PC-3 (cell line): ENCODE results near the gene SH3BGR. TPM values are rescaled to one million over a fixed set of nuclear protein-coding genes. Genes with fewer than 3 reads are reported as not detected.

Experiments used
- ATAC-seq: fragments of 200-7000 bp; cut with Tn5 transposase; 2 replicates; pipeline ENCODE4 v1.9.1; 2020; ENCODE audit warnings: mild to moderate bottlenecking, moderate library complexity
- BruUV-seq: library from RNA; stranded (reverse); fragments of 400-500 nt; replicated peaks from 2 replicates; lab custom pipeline; 2021; lab: Mats Ljungman, UMichigan
- CTCF ChIA-PET: fragments of 300-600 bp; sonication (Branson Sonifier 250); formaldehyde crosslinking; loops from one replicate; lab custom pipeline; 2022; ENCODE audit warnings: antibody characterized with exemption; lab: Charles Lee
- POLR2A ChIA-PET: fragments of 300-600 bp; sonication (Branson Sonifier 250); formaldehyde crosslinking; loops from one replicate; lab custom pipeline; 2022; ENCODE audit warnings: antibody characterized with exemption; ENCODE audit not compliant: unreplicated experiment; lab: Charles Lee
- DNase-seq: peaks from one replicate; pipeline ENCODE4 v3.0.0-alpha.2; 2015
- H2AFZ ChIP-seq: fragments of 300-600 bp; sonication (generic); 2 replicates; pipeline ENCODE4 v1.6.0; 2016; ENCODE audit warnings: antibody characterized with exemption, low read length
- H3F3A ChIP-seq: fragments of 300-600 bp; sonication (generic); one replicate; pipeline ENCODE4 v1.6.0; 2017; ENCODE audit warnings: antibody characterized with exemption, low read length, control low read depth, mild to moderate bottlenecking; ENCODE audit not compliant: unreplicated experiment
- H3K27ac ChIP-seq: fragments of 300-600 bp; sonication (generic); 2 replicates; pipeline ENCODE4 v1.5.1; 2016; ENCODE audit warnings: mild to moderate bottlenecking, low read length
- H3K27me3 ChIP-seq: fragments of 300-600 bp; sonication (generic); 2 replicates; pipeline ENCODE4 v1.6.1; 2016; ENCODE audit warnings: low read length, mixed read lengths
- H3K36me3 ChIP-seq: fragments of 300-600 bp; sonication (generic); 2 replicates; pipeline ENCODE4 v1.6.1; 2016; ENCODE audit warnings: low read depth, mixed run types, low read length, mixed read lengths
- H3K4me1 ChIP-seq: fragments of 300-600 bp; sonication (generic); 2 replicates; pipeline ENCODE4 v1.5.1; 2016; ENCODE audit warnings: low read length; ENCODE audit not compliant: insufficient read depth
- H3K4me2 ChIP-seq: fragments of 300-600 bp; sonication (generic); 2 replicates; pipeline ENCODE4 v1.6.0; 2016; ENCODE audit warnings: low read length
- H3K4me3 ChIP-seq: fragments of 300-600 bp; sonication (generic); 2 replicates; pipeline ENCODE4 v1.5.1; 2016; ENCODE audit warnings: mild to moderate bottlenecking, low read length, mixed read lengths
- H3K79me2 ChIP-seq: fragments of 300-600 bp; sonication (generic); 2 replicates; pipeline ENCODE4 v1.6.1; 2017; ENCODE audit warnings: low read length, mixed read lengths
- H3K9ac ChIP-seq: fragments of 300-600 bp; sonication (generic); 2 replicates; pipeline ENCODE4 v1.6.0; 2016; ENCODE audit warnings: mild to moderate bottlenecking, low read length
- H3K9me2 ChIP-seq: fragments of 300-600 bp; sonication (generic); replicated peaks from 2 replicates; pipeline ENCODE4 v1.6.1; 2016; ENCODE audit warnings: mixed run types, low read length, mixed read lengths
- H3K9me3 ChIP-seq: fragments of 300-600 bp; sonication (generic); 2 replicates; pipeline ENCODE4 v1.6.1; 2016; ENCODE audit warnings: low read length, mixed read lengths
- H4K20me1 ChIP-seq: fragments of 300-600 bp; sonication (generic); 2 replicates; pipeline ENCODE4 v1.6.1; 2016; ENCODE audit warnings: low read length, mixed read lengths
- CTCF ChIP-seq: fragments of 300-600 bp; sonication (generic); conservative IDR thresholded peaks from 2 replicates; pipeline ENCODE4 v1.5.1; 2017; ENCODE audit warnings: antibody characterized with exemption, low read depth, mild to moderate bottlenecking, low read length
- EZH2 ChIP-seq: fragments of 300-600 bp; sonication (generic); IDR thresholded peaks from one replicate; pipeline ENCODE4 v1.6.1; 2017; ENCODE audit warnings: antibody characterized with exemption, mild to moderate bottlenecking, low read length; ENCODE audit not compliant: unreplicated experiment
- EZH2phosphoT487 ChIP-seq: fragments of 300-600 bp; sonication (generic); IDR thresholded peaks from 2 replicates; pipeline ENCODE4 v1.6.1; 2018; ENCODE audit warnings: mild to moderate bottlenecking, antibody characterized with exemption, low read length, borderline replicate concordance
- intact Hi-C: fragments of 100-400 bp; cut with micrococcal nuclease; formaldehyde crosslinking; loops from 2 replicates; pipeline ENCODE4 v1.9.0; 2023
- microRNA-seq: library from miRNA; unstranded; fragments of <30 nt; microRNA quantifications from one replicate; pipeline ENCODE4 v1.1.0, GENCODE V29; 2020; ENCODE audit not compliant: unreplicated experiment
- total RNA-seq: library from RNA; depleted of rRNA; stranded (reverse); fragments of >200 nt; gene quantifications from 2 replicates; pipeline ENCODE4 v1.2.3, GENCODE V29; 2014; rRNA removed

Gene SH3BGR
- total RNA-seq, 1 experiment from 2014 or later: 1.3 TPM

GRCh38 chr21:39562791-39563770, 111.3 kb downstream of the SH3BGR start:
- ATAC-seq: no peak
- DNase-seq: no peak
- no peak overlapping the region for H3K27ac ChIP-seq
- no peaks in the 10 kb centered on the region for H3K9me2 ChIP-seq
- no peak overlapping the region for H3K9ac ChIP-seq
- no peaks in the 10 kb centered on the region for H3K79me2 ChIP-seq
- no peak overlapping the region for H3K4me3 ChIP-seq
- no peaks in the 10 kb centered on the region for H3K4me1 ChIP-seq
- H3F3A ChIP-seq: no peaks in the 10 kb centered on the region
- no peak overlapping the region for H3K4me2 ChIP-seq
- BruUV-seq: no TSS peak
- no peak for TF ChIP-seq EZH2phosphoT487
- no peak for TF ChIP-seq EZH2
- no peak for TF ChIP-seq CTCF
- ChIA-PET CTCF (no interaction called here), POLR2A (no interaction called here)
- no peaks in the 10 kb centered on the region for H4K20me1 ChIP-seq
- no peaks in the 10 kb centered on the region for H3K36me3 ChIP-seq
- intact Hi-C loops: no loop called here
- H3K9me3 ChIP-seq: no peaks in the 10 kb centered on the region
- H3K27me3 ChIP-seq: peaks cover 14% of the 10 kb centered on the region; the same call in 1 of the 2 replicates
- H2AFZ ChIP-seq: no peak overlapping the region

GRCh38 chr21:39564200-39564599, 112.4 kb downstream of the SH3BGR start:
- Histone ChIP-seq H3K9me2 (no peaks in the 10 kb centered on the region), H2AFZ (no peak overlapping the region), H3K36me3 (no peaks in the 10 kb centered on the region), H4K20me1 (no peaks in the 10 kb centered on the region), H3K9ac (no peak overlapping the region), H3K4me1 (no peaks in the 10 kb centered on the region), H3K79me2 (no peaks in the 10 kb centered on the region), H3K4me3 (no peak overlapping the region), H3K4me2 (no peak overlapping the region), H3F3A (no peaks in the 10 kb centered on the region), H3K9me3 (no peaks in the 10 kb centered on the region), H3K27me3 (peaks cover 14% of the 10 kb centered on the region; the same call in 1 of the 2 replicates), H3K27ac (no peak overlapping the region)
- TF ChIP-seq CTCF: no peak
- TF ChIP-seq EZH2: no peak
- TF ChIP-seq EZH2phosphoT487: no peak
- ChIA-PET POLR2A (no interaction called here), CTCF (no interaction called here)
- intact Hi-C loops: no loop called here
- ATAC-seq (no peak), DNase-seq (no peak)
- no TSS peak for BruUV-seq

Small RNA genes lying within 50 kb of the gene (microRNA-seq; reads per million reads assigned to microRNA genes)
- gene MIR6508: not detected

Other genes starting within 250 kb of the SH3BGR start
- gene BRWD1, start 138.3 kb upstream of the SH3BGR start, total RNA-seq: 25.1 and 29.3 TPM in 2 replicates
- 335 and 338 TPM in 2 replicates for gene HMGN1, start 102.9 kb upstream of the SH3BGR start, total RNA-seq
- gene LCA5L, start 6.2 kb upstream of the SH3BGR start, total RNA-seq: 0.40 and 0.98 TPM in 2 replicates
- gene B3GALT5, start 161.0 kb downstream of the SH3BGR start, total RNA-seq: 0.58 and 1.5 TPM in 2 replicates